HEK293T (cell line): Measurements from ENCODE around the gene AHDC1.

ENCODE experiments used
- CTCF ChIA-PET: fragments of 350-600 bp; formaldehyde crosslinking; extraction: SDS; loops from one replicate; lab custom pipeline; 2021; ENCODE audit warnings: antibody characterized with exemption, inconsistent platforms; lab: Yijun Ruan, JAX
- POLR2A ChIA-PET: fragments of 350-600 bp; formaldehyde crosslinking; extraction: SDS; loops from one replicate; lab custom pipeline; 2020; ENCODE audit warnings: antibody characterized with exemption, inconsistent platforms; lab: Yijun Ruan, JAX
- DNase-seq: peaks from one replicate; pipeline ENCODE4 v3.0.0; 2012; ENCODE audit warnings: mixed read lengths; ENCODE audit errors: extremely low spot score
- ARNT ChIP-seq: fragments of 450-650 bp; IDR thresholded peaks from 2 replicates; pipeline ENCODE4 v1.6.1; 2017; ENCODE audit warnings: mild to moderate bottlenecking
- BHLHE40 ChIP-seq: fragments of 450-650 bp; IDR thresholded peaks from 2 replicates; pipeline ENCODE4 v1.6.1; 2016; ENCODE audit warnings: mild to moderate bottlenecking, moderate library complexity, borderline replicate concordance
- CTBP1 ChIP-seq: fragments of 450-650 bp; IDR thresholded peaks from 2 replicates; pipeline ENCODE4 v1.6.1; 2016; ENCODE audit warnings: borderline replicate concordance
- ELF4 ChIP-seq: fragments of 450-650 bp; IDR thresholded peaks from 2 replicates; pipeline ENCODE4 v1.6.1; 2017; ENCODE audit warnings: antibody characterized with exemption
- FOXA1 ChIP-seq: fragments of 450-650 bp; IDR thresholded peaks from 2 replicates; pipeline ENCODE4 v1.6.1; 2016; ENCODE audit warnings: mild to moderate bottlenecking
- FOXK2 ChIP-seq: fragments of 450-650 bp; IDR thresholded peaks from 2 replicates; pipeline ENCODE4 v1.6.1; 2016; ENCODE audit warnings: mild to moderate bottlenecking
- FOXM1 ChIP-seq: fragments of 450-650 bp; IDR thresholded peaks from 2 replicates; pipeline ENCODE4 v1.6.1; 2017; ENCODE audit warnings: mild to moderate bottlenecking, borderline replicate concordance
- HDGF ChIP-seq: fragments of 450-650 bp; IDR thresholded peaks from 2 replicates; pipeline ENCODE4 v1.6.1; 2017; ENCODE audit warnings: antibody characterized with exemption, borderline replicate concordance
- L3MBTL2 ChIP-seq: fragments of 450-650 bp; conservative IDR thresholded peaks from 2 replicates; pipeline ENCODE4 v1.6.1; 2016; ENCODE audit warnings: mild to moderate bottlenecking
- LEF1 ChIP-seq: fragments of 450-650 bp; IDR thresholded peaks from 2 replicates; pipeline ENCODE4 v1.6.1; 2017; ENCODE audit warnings: mild to moderate bottlenecking, borderline replicate concordance
- NFRKB ChIP-seq: fragments of 450-650 bp; IDR thresholded peaks from 2 replicates; pipeline ENCODE4 v1.6.1; 2016; ENCODE audit warnings: mild to moderate bottlenecking, moderate library complexity
- SP1 ChIP-seq: fragments of 450-650 bp; IDR thresholded peaks from 2 replicates; pipeline ENCODE4 v1.6.1; 2017
- SUZ12 ChIP-seq: fragments of 450-650 bp; IDR thresholded peaks from 2 replicates; pipeline ENCODE4 v1.6.1; 2016; ENCODE audit warnings: mild to moderate bottlenecking
- TARDBP ChIP-seq: fragments of 450-650 bp; IDR thresholded peaks from 2 replicates; pipeline ENCODE4 v1.6.1; 2016
- ZNF384 ChIP-seq: fragments of 450-650 bp; IDR thresholded peaks from 2 replicates; pipeline ENCODE4 v1.6.1; 2016
- TF ChIP-seq, protein P1 (sequence below): fragments of 450-650 bp; IDR thresholded peaks from 2 replicates; pipeline ENCODE4 v1.6.1; 2016

AHDC1 gene

DNA sequence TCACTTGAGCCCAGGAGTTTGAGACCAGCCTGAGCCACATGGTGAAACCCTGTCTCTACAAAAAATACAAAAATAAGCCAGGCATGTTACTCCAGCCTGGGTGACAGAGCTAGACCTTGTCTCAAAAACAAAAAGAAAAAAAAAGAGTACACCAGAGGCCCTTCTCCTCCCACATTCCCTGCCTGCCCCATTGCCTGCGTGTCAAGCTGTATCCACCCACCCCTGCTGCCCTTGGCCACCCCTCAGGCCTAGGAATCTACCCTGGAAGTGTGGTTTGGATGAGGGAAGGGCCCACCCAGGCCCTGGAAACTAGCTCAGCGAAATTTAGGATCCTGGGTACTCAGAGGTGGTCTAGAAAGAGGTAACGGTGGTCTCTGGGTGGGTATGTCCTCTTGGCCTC lies 88.3 kb downstream of the AHDC1 start:
- CTCF ChIA-PET = no interaction called here
- POLR2A ChIA-PET = interaction anchor here (1.1 to 2.1 kb wide), 3 partner anchors 16 to 25 kb away, joined by 3 to 7 read pairs (median 3); partner anchors contain the start of gene WASF2
- no peak for DNase-seq
- no peak for TF ChIP-seq ZNF384
- no peak for TF ChIP-seq LEF1
- TF ChIP-seq NFRKB = no peak
- no peak for TF ChIP-seq FOXM1
- TF ChIP-seq CTBP1 = no peak
- no peak for TF ChIP-seq SP1
- TF ChIP-seq ARNT = no peak
- no peak for TF ChIP-seq FOXK2
- TF ChIP-seq SUZ12 = no peak
- TF ChIP-seq HDGF = no peak
- no peak for TF ChIP-seq BHLHE40
- TF ChIP-seq, protein P1, sequence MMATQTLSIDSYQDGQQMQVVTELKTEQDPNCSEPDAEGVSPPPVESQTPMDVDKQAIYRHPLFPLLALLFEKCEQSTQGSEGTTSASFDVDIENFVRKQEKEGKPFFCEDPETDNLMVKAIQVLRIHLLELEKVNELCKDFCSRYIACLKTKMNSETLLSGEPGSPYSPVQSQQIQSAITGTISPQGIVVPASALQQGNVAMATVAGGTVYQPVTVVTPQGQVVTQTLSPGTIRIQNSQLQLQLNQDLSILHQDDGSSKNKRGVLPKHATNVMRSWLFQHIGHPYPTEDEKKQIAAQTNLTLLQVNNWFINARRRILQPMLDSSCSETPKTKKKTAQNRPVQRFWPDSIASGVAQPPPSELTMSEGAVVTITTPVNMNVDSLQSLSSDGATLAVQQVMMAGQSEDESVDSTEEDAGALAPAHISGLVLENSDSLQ = no peak
- TF ChIP-seq FOXA1 = no peak
- no peak for TF ChIP-seq L3MBTL2

DNA sequence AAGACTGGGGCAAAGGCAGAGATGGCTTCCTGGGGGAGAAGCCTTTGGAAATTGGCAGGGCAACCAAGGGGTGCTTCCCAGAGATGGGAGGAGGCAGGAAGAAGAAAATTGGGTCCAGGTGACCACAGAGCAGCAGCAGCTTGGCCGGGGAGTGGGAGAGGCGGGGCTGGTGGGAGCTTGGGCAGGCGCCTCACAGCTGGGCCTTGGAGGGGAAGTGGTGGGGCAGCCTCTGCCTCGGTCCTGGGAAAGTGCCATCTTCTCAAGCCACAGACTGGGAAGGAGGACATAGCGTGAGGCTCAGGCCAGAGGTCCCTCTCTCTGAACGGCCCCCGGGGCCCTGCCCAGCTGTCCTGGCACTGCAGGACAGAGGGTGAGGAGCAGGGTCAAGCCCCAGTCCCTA lies 90.0 kb downstream of the AHDC1 start:
- ChIA-PET POLR2A (interaction anchor here (1.1 kb wide), 1 partner anchor 24 kb away, joined by 3 read pairs; the partner anchor contains the start of gene WASF2), CTCF (no interaction called here)
- DNase-seq = no peak
- TF ChIP-seq LEF1 (no peak), ELF4 (no peak), SP1 (no peak), ZNF384 (no peak), SUZ12 (no peak), NFRKB (no peak), HDGF (no peak)

DNA sequence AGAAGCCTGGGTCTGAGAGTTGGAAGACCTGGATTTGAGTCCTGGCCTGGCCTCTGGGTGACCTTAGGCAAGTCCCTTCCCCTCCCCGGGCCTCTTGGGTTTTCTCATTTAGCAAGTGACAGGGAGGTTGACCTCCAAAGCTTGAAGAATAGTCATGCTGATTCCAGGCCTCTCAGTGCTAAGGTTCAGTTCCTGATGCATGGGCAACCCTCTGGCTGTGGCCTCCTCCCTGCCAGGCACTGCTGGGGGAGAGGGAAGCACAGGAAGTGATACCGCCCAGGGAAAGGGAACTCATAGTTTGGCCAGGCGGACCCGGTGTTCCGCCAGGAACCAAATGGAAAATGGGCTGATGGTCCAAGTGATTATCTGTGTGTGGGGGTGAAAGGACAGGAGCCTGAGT lies 90.4 kb downstream of the AHDC1 start:
- no peak for TF ChIP-seq BHLHE40
- TF ChIP-seq ARNT = no peak
- POLR2A ChIA-PET = interaction anchor here (1.1 kb wide), 1 partner anchor 24 kb away, joined by 3 read pairs; the partner anchor contains the start of gene WASF2
- no peak for DNase-seq
- CTCF ChIA-PET = interaction anchor here (0.5 kb wide), 1 partner anchor 622 kb away, joined by 3 read pairs; no protein-coding TSS in a partner anchor

DNA sequence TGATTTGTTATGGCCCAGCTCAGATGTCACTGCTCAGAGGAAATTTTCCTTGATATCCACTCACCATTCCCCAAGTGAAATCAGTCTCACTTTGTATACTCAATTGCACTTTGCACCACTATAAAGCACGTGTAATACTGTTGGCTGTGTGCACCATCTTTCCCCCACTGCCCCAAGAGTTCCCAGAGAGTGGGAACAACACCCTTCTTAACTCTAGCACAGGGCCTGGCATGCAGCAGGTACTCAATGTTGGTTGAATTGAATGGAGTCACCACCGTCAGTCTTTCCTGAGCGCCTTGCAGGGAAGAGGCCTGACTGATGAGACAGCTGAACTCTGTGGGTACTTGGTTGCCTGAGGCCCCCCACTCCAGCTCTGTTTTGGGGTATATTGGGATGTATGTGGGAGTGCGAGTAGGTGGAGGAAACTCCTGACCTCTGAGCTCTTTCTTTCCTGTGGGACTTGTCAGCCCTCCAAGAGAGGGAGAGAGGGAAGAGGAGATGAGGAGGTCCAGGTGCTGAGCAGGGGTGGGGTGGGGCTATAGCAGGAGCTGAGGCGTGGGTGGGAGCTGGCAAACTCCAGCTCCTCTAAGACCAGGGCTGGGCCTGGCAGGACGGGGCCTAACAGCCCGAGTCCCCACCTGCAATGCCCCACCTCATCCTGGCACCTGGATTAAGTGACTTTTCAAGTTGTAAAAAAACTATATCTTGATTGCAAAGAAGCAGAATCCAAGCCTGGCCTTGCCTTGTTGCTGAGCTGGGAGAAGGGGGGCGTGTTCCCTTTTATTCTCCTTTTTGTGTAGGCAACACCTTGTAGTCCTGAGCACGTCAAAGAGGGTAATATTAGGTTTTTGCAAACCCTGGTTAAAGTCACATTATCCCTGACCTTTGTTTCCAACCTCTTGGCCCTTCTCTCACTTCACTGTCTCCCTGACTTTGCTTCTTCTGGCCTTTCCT lies 94.5 kb downstream of the AHDC1 start:
- TF ChIP-seq HDGF = no peak
- no peak for TF ChIP-seq BHLHE40
- TF ChIP-seq LEF1 = no peak
- TF ChIP-seq L3MBTL2 = no peak
- TF ChIP-seq SP1 = no peak
- no peak for TF ChIP-seq ELF4
- TF ChIP-seq CTBP1 = no peak
- no peak for TF ChIP-seq FOXM1
- no peak for TF ChIP-seq NFRKB
- TF ChIP-seq FOXA1 = no peak
- TF ChIP-seq SUZ12 = no peak
- no peak for TF ChIP-seq TARDBP
- TF ChIP-seq FOXK2 = no peak
- TF ChIP-seq ARNT = no peak
- TF ChIP-seq, protein P1 = no peak
- no peak for TF ChIP-seq ZNF384
- ChIA-PET CTCF (interaction anchor here (0.7 kb wide), 1 partner anchor 346 kb away, joined by 3 read pairs; no protein-coding TSS in a partner anchor), POLR2A (interaction anchor here (0.9 kb wide), 1 partner anchor 21 kb away, joined by 3 read pairs; no protein-coding TSS in a partner anchor)
- DNase-seq = no peak

DNA sequence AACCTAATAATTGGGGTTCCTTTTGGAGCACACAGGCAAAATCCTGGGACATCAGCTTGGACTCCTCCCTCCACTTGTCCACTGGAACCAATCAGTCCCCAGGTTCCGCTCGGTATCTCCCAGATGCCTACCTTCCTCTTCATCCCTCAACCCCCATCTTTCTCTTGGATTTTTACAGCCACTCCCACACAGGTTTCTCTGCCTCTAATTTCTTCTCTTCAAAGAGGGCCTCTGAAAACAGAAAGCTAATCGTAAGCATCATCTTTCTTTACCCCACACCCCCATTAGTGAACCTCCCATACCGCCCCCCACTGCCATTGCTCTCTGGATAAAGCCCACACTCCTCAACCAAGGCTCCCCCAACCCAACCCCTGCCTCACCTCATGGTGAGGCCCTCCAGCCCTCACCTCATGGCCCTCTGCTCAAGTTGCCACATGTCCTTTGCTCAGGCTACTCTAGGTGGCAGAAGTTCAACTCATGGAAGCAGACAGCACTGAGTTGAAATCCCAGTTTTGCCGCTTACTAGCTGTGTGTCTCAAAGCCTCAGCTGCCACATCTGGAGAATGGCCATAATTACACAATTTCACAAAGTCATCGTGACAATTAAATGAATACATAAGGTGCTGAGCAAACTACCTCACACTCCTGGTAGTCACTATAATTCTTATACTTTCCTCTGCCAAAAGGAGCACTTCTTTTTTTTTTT lies 95.8 kb downstream of the AHDC1 start:
- ChIA-PET CTCF (interaction anchor here (0.6 to 0.7 kb wide), 2 partner anchors 348 to 1275 kb away, joined by 3 read pairs; no protein-coding TSS in a partner anchor), POLR2A (interaction anchor here (1.0 kb wide), 1 partner anchor 15 kb away, joined by 3 read pairs; no protein-coding TSS in a partner anchor)
- no peak for DNase-seq

More for the DNA sequence above, 95.8 kb downstream of the AHDC1 start:
- TF ChIP-seq ELF4 = no peak
- TF ChIP-seq FOXA1 = no peak
- TF ChIP-seq CTBP1 = no peak
- no peak for TF ChIP-seq NFRKB
- TF ChIP-seq LEF1 = no peak
- TF ChIP-seq, protein P1 = no peak
- no peak for TF ChIP-seq L3MBTL2
- no peak for TF ChIP-seq HDGF
- TF ChIP-seq ARNT = no peak
- TF ChIP-seq SP1 = no peak
- no peak for TF ChIP-seq FOXK2
- TF ChIP-seq TARDBP = no peak
- no peak for TF ChIP-seq FOXM1
- TF ChIP-seq ZNF384 = no peak
- no peak for TF ChIP-seq SUZ12
- no peak for TF ChIP-seq BHLHE40
